GM18867 (cell line): ENCODE data around the gene DIP2B.

Experiments
- ATAC-seq: cut with Tn5 transposase; IDR thresholded peaks from one replicate; pipeline ENCODE4 v1.9.1; 2021; ENCODE audit warnings: mild to moderate bottlenecking, moderate library complexity; ENCODE audit not compliant: unreplicated experiment

DIP2B gene

DNA sequence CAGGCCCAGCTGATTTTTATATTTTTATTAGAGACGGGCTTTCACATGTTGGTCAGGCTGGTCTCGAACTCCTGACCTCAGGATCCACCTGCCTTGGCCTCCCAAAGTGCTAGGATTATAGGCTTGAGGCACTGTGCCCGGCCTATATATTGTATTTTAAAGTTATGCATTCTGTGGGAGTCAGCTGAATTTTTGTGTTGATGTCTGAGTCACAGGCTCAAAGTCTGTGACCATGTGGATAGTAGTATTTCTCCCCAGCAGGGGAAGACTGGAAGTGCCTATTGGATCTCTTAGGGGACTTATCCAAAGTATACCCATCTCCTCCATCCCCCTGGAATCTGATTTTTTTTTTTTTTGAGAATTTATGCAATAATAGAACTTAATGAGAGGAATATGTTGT lies 215.3 kb downstream of the DIP2B start:
- no peak for ATAC-seq

DNA sequence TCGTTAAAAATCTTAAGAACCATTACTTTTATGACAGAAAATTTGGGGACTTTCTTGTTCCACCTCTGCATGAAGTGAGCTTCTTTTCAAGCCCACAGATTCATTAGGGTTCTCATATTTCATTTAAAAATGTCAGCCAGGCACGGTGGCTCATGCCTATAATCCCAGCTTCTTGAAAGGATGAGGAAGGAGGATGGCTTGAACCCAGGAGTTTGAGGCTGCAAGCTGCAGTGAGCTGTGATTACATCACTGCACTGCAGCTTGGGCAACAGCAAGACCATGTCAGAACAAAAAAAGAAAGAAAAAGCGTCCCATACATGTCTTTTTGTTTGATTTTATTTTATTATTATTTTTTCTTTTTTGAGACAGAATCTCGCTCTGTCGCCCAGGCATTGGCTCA lies 215.7 kb downstream of the DIP2B start:
- no peak for ATAC-seq

DNA sequence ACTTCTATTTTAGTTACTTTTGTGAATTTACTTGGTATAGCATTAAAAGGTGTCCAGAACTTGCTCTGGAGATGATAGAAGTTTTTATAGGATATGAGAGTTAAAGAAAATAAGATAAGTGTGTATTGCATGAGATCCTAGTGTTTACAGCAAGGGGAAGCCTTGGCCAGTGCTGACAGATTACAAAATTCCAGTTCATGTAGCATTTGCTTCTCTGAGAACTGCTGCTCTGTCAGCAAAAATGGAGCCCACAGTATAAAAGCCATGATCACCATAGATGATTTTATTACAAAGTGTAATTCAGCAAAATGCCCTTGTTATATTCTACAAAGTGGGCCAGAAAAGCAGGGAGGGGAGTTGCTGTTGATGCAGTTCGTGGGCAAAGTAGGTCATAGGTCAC lies 219.1 kb downstream of the DIP2B start:
- no peak for ATAC-seq

DNA sequence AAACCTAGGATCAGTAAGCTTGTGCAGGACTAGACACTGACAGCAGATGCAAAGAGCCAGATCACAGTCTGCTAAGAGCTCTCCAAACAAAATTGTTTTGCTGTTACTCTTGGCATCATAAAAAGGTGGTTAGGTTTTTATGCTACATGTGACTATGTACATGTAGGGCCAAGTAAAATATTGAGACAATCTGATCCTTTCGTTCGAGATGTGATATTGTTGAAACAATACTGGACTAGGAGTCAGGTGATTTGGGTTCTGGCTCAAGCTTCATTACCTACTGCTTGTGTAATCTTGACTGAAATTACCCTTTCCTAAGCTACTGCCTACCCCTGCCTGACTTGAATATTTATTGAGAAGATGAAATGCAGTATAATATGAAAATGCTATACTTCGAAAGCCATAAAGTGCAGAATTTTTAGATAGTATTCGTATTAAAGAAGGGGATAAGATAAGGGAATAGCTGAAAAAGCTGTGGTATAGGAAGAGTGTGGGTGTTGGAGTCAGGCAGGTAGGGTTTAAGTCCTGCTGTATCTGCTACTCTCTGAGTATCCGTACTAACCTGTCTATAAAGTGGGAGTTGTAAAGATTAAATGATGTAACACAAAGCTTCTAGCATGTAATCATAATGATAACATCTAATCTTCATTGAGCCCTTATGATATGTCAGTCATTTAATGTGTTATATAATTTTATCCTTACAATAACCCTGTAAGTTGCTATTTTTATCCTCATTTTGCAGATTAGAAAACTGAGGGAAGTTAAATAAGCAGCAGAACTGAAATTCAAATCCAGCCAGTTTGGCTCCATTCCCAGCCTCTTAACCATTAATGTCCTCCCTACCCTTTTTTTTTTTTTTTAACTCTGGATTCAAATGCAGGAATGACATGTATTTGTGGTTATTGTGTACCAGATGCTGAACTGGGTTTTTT lies 220.5 kb downstream of the DIP2B start:
- ATAC-seq = no peak

DNA sequence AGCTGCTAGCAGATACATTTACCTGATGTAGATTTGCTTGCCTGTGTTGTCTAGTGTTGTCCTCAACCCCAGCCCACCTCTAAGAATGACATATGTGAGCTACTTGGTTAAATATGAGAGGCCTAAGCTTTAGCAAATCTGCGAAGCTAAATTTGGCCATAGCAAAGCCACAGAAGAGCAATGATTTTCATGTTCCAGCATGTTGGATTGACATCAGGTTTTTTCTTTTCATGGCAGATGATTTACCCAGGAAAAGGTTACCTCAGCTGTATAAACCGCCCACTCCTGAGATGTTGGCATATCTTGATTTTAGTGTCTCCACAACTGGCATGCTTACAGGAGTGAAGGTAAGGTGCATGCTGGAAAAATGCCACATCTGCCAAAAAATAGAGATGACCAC lies 222.7 kb downstream of the DIP2B start:
- ATAC-seq = no peak

DNA sequence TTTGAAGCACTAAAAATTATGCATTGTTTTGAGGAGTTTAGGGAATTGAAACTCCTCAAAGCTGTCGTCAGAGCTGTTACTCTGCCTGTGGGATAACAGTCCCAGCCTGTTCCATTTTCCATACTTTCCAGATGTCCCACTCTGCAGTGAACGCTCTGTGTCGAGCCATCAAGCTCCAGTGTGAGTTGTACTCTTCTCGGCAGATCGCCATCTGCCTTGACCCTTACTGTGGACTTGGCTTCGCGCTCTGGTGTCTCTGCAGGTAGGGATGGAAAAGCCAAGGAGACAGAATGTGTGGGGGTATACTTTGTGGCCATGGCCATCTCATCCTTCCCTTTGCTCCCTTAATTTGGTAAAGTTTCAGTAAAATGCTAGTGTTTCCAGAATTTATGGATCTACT lies 223.6 kb downstream of the DIP2B start:
- ATAC-seq = no peak

DNA sequence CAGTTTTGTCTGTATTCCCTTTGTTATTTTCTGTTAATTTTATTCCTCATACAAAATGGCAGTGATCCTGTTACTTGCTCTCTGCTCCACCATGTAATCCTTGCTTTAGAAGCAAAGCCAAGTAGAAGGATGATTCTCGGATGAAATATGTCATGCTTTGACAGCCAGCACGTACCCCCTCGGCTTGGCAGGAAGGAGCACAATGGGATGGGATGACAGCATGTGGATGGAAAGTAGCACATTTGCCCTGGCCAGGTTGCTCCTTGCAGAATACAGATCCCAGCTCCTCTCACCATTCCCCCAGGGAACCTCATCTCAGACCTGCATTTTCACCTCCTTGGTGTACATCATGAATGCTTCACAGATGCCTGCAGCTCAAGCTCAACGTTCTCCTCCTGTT lies 224.1 kb downstream of the DIP2B start:
- no peak for ATAC-seq

DNA sequence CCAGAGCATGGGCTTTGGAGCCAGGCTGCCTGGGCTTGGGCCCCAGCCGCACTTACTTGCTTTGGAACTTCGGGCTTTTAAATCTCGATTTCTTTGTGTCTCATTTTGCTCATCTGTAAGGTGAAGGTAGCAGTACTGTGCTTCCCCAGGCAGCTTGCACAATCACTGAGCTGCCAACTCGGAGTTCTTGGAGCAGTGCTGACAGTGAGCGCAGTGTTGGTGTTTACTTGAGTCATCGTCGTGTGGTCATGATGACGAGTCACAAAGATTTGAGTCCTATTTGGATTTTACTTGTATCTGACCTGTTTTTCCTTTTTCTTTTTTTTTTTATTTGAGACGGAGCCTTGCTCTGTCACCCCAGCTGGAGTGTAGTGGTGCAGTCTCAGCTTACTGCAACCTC lies 227.8 kb downstream of the DIP2B start:
- no peak for ATAC-seq

DNA sequence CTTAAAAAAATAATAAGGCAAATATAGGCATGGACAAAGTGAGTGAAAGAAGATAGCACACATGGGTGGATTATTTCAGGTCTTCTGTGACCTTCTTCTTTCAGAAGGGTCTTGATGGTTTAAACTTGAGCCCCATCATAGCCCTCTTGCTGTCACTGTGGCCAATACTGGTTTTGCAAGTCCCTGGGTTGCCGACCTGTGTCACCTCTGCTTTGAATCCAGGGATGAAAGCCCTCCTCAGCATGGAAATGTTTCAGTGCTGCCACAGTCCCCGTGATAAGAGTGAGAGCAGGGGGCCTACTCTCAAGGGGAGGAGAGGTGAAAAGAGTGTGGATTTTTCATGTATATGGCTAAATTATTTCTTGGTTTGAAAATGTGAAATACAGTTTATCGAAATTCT lies 228.9 kb downstream of the DIP2B start:
- ATAC-seq = no peak

DNA sequence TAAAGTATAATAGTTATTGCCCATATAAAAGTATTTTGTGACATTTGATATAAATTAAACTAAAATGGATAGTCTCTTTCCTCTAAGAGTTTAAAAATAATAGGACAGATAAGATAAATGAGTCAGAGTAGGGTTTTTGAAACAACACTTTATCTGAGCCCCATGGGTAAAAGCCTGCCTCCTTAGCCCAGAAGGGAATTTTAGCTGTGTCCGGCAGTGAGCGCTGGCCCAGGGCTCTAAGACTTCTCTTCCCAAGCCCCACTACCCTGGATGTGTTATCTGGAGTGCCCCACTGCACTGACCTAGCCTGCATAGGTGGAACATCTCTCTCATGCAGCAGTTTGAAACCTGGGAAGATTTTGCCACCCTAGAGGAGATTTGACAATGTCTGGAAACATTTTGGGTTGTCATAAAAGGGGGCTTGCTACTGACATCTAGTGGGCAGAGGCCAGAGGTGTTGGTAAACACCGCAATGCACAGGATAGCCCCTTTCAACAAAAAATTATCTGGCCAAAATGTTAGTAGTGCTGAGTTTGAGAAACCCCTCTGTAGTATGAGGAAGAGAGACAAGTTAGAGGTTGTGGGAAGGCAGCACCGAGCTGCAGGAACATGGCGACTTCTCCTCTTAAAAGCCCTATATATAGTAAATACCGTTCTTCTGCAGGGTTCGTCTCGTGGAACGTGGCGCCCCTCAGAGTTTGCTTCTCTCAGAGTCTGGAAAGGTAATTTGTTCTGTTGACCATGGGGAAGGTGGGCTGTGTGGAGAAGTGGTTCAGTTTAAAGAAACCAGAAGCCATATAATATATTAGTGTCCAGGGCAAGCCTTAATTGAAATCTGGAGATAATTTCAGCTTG lies 229.9 kb downstream of the DIP2B start:
- no peak for ATAC-seq

DNA sequence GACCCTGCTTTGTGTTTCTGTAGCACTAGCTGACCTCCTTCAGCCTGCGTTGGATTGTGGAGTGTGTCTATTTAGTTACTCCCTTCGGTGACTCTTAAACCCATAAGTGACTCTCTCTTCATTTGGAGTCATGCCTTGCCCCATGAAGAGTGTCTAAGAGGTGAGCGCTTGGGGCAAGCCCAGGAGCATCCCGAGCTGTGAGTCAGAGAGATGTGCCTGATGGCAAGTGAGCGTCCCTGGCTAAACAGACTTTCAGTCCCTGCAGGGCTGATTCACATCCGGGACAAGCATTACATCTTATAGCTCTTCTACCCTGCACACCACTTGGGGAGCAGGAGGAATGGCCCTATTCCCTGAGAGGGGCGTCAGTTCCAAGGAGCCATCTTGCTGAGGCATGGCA lies 234.8 kb downstream of the DIP2B start:
- ATAC-seq = no peak

DNA sequence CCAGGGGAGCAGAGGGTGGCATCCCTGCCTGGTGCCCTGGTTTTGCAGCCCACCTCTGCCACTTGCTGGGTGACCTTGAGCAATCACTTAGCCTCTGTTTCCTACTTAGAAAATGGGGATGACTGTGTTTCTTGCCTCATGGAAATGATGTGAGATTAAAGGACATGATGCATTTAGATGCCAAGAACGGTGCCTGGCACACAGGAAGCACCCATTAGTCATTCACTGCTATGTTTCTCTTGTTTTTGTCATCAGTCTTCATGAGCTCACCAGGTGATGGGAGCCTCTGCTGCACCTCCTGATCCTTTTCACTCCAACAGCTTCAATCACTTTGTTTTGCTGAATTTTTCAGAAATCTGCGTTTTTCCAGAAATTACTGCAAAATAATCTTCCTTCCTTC lies 235.5 kb downstream of the DIP2B start:
- no peak for ATAC-seq

DNA sequence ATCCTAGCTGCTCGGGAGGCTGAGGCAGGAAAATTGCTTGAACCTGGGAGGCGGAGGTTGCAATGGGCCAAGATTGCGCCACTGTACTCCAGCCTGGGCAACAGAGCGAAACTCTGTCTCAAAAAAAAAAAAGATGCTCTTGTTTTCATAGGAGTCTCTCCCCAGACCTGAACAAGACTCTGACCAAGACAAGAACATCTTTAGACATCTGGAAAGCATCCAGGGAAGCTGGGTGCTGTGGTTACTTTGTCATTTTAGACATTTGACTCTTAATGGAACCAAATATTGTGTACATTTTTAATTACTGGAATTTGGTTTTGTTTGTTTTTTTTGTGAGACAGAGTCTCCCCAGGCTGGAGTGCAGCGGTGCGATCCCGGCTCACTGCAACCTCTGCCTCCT lies 238.0 kb downstream of the DIP2B start:
- ATAC-seq = no peak

DNA sequence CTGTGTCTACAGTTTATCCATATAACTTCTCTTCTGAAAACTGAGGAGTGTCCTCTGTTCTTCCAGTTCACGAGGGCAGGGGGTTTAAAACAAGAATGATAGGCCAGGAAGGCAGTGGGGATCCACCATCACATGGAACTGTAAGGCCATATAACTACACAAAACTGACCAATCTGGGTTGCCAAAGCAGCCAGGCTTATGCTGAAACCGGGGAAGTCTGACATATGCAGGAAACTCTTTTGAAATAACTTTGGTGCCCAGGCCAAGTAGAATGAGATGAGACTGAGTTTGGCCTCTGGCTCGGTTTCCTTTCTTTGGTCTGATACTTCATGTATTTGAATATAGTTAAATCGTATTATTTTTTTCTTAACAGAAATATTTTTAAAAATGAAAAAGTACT lies 241.1 kb downstream of the DIP2B start:
- ATAC-seq = no peak

DNA sequence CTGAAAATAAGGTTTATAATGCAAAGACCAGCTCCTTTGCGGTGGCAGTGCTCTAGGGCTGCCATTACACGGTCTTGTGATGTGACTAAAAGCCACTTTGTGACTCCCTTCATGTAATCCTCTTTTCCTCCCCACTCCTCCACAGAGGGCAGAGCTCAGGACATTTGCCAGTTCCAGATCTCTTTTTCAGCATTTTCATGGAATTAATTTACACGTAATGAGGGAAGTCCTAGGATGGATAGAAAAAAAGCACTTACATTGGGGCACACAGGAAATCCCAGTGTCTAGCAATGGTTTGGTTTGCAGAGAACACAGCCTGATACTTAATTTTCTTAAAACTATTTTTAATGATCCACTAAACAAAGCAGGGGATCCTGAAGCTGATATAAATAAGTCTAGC lies 241.6 kb downstream of the DIP2B start:
- ATAC-seq = no peak

DNA sequence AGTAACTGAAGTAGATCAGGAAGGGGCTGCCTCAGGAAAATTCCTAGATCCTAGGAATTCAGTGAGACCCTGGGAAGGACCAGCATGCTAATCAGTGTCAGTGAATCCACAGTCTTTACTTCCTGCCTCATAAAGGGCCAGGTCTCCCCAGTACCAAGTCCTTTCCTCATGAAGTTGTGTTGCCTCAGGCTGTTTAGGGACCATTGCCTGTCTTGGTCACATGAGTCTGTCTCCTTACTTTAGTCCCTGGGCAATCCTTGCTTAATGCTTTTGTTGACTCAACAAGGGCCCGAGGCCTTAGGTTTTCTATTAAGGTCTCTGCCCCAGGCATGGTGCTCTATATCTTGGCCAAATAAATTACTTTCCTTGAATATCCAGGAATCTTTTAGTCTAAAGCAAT lies 243.0 kb downstream of the DIP2B start:
- ATAC-seq = no peak

DNA sequence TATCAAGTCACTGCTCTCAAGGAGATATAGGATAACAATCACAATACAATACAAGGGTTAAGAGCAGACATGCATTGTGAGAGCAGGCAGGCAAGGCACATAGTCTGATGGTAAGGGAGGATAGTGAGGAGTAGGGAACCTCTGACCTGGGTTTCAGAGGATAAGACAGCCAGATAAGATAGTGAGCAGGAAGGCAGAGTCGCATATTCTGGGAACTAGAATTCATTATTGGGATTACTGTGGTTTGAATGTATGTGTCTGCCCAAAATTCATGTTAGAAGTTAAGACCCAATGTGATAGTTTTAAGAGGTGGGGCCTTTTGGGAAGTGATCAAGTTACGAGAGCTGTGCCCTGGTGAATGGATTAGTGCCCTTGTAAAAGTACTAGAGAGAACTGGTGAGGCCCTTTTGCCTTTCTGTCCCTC lies 244.7 kb downstream of the DIP2B start:
- no peak for ATAC-seq

DNA sequence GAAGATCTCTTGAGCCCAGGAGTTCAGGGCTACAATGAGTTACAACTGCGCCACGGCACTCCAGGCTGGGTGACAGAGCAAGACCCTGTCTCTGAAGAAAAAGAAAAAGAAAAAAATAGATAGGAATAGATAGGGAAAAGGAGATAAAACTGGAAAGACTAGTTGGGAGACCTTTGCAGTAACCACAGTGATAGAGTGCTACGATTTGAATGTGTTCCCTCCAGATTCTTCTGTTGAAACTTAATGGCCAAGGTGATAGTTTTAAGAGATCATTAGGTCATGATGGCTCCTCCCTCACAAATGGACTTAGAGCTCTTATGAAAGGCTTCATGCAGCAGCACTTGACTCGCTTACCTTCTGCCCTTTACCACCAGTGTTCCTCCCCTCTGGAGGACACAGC lies 245.6 kb downstream of the DIP2B start:
- ATAC-seq = no peak

DNA sequence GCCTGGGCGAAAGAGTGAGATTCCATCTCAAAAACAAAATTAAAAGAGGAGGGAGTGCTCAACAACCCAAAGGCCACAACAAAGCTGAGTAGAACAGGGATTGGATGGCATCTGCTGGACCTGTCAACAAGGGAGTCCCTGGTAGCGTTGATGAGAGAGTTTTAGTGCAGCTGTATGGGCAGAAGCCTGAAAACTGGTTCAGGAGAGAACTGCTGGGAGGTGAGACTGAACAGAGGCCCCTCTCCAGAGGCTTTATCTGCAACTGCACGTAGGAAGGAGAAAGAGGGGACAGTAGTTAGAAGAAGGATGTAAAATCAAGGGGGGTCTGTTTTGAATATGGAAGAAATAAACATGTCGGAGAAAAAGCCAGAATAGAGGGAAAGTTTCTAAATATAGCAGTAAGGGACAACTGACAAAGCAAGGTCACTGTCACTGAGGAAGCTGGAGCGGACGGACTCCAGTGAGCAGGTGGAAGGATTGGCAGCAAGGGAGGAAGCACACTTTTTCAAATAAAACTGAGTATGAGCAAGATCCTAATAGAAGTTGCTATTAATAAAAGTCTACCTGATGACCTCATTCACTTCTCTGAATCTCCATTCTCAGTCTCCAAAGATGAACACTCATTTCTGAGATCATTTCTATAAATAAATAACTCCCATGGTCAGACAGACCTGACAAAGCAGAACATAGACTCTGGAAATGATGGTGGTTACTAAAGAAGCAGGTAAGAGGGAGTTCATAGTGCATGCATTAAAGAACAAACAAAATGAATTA lies 247.3 kb downstream of the DIP2B start:
- ATAC-seq = no peak

DNA sequence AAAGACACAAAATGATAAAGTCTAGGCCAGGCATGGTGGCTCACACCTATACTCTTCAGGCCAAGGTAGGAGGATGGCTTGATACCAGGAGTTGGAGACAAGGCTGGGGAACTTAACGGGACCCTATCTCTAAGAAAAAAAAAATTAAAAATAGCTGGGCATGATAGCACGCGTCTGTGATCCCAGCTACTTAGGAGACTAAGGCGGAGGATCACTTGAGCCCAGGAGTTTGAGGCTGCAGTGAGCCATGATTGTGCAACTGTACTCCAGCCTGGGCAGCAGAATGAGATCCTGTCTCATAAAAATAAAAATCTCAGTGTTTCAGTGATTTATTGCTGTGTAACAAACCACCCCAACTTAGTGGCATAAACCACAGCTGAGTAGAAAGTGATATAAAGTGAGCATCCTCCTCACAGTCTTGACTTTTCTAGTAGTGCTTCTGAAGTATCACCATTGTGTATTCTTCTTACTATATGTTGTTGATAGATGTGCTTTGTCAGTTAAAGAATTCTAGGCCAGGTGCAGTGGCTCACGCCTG lies 248.5 kb downstream of the DIP2B start:
- ATAC-seq = no peak
